HS-5 (cell line): Measurements from ENCODE around the gene KIF5C.

Experiments
- DNase-seq: peaks from one replicate; pipeline ENCODE4 v3.0.0-alpha.2; 2012; ENCODE audit warnings: low read depth

The KIF5C gene

GRCh38 chr2:149044500-149044899 is 169.5 kb downstream of the KIF5C start:
- DNase-seq: no peak

- DNase-seq: no peak
These were observed 172.1 kb downstream of the KIF5C start for GRCh38 chr2:149047118-149047517.

GRCh38 chr2:149049142-149049541 is 174.1 kb downstream of the KIF5C start:
- no peak for DNase-seq

- no peak for DNase-seq
These were observed 175.2 kb downstream of the KIF5C start for GRCh38 chr2:149050188-149050587.

- no peak for DNase-seq
These were observed 180.7 kb downstream of the KIF5C start for GRCh38 chr2:149055751-149056150.

GRCh38 chr2:149056541-149057255 is 181.7 kb downstream of the KIF5C start:
- DNase-seq: no peak

GRCh38 chr2:149057401-149057800 is 182.4 kb downstream of the KIF5C start:
- DNase-seq: no peak

- DNase-seq: no peak
These were observed 183.9 kb downstream of the KIF5C start for GRCh38 chr2:149058936-149059335.

GRCh38 chr2:149059822-149060221 is 184.8 kb downstream of the KIF5C start:
- DNase-seq: no peak

GRCh38 chr2:149061133-149061745 is 186.2 kb downstream of the KIF5C start:
- no peak for DNase-seq

GRCh38 chr2:149062531-149062930 is 187.5 kb downstream of the KIF5C start:
- no peak for DNase-seq

- no peak for DNase-seq
These were observed 188.2 kb downstream of the KIF5C start for GRCh38 chr2:149063177-149063576.

- DNase-seq: no peak
These were observed 189.4 kb downstream of the KIF5C start for GRCh38 chr2:149064365-149064841.

GRCh38 chr2:149064856-149065630 is 190.0 kb downstream of the KIF5C start:
- DNase-seq: no peak

GRCh38 chr2:149068225-149068995 is 193.4 kb downstream of the KIF5C start:
- no peak for DNase-seq

- DNase-seq: peak; percentile 70
These were observed 194.2 kb downstream of the KIF5C start for GRCh38 chr2:149068996-149069888.

- DNase-seq: no peak
These were observed 195.8 kb downstream of the KIF5C start for GRCh38 chr2:149070681-149071320.

- DNase-seq: no peak
These were observed 200.1 kb downstream of the KIF5C start for GRCh38 chr2:149075105-149075504.

GRCh38 chr2:149075853-149076252 is 200.8 kb downstream of the KIF5C start:
- no peak for DNase-seq
